NCI-H1092 treated with DMSO at 0.1 percent for 48 hours (cell line): ENCODE data around the gene FPR2.
"Not testable (repeated sequence)": the region's sequence is repeated elsewhere in the genome, so short reads cannot be mapped to it uniquely, and the experiment has no call there.

Source experiments
- DNase-seq: peaks from one replicate; lab custom pipeline; 2025; lab: John Stamatoyannopoulos, UW

Gene FPR2, protein sequence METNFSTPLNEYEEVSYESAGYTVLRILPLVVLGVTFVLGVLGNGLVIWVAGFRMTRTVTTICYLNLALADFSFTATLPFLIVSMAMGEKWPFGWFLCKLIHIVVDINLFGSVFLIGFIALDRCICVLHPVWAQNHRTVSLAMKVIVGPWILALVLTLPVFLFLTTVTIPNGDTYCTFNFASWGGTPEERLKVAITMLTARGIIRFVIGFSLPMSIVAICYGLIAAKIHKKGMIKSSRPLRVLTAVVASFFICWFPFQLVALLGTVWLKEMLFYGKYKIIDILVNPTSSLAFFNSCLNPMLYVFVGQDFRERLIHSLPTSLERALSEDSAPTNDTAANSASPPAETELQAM

DNA sequence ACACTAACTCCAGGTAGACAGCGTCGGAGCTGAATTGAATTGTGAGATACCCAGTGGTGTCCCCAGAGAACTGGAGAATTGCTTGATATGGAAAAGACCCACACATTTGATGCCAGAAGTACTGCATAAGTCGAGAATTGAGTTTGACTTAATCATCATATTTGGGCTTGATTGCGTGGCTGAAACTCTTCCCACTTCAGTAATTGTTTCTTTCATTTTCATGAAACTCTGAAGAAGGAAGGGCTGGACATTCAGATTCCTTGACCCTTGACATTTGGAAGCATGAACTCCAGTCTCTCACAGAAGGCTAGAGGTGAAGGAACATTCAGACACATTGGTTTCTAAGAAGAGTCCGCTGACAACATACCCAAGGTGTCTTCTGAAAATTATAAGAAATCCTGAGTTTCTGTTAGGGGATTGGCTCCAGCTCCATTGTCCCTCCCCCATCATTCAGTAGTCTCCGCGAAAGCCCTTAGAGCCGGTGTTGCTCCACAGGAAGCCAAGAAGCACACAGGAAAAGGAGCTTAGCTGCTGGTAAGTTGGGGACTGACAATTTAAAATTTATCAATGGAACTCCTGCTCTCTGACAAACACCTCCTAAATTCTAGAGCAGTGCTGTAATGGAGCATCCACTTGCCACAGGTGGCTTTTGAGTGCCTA, at the start of gene FPR2:
FPR2 (plus strand) TSS at position 484 of the 660 bp plus-strand sequence. CDS start 7,479 bp downstream, outside the sequence.
- no peak for DNase-seq

DNA sequence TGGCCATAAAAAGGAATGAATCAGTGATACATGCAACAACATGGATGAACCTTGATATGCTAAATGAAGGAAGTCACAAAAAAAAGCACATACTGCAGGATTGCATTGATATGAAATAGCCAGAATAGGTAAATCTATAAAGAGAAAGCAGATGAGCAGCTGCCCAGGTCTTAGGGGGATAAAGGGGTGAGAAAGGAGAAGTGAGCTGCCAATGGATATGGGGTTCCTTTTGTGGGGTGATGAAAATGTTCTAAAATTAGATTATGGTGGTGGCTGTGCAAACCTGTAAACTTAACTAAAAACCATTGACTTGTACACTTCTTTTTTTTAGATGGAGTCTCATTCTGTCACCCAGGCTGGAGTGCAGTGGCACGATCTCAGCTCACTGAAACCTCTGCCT, 49.3 kb upstream of the FPR2 start:
- no peak for DNase-seq

DNA sequence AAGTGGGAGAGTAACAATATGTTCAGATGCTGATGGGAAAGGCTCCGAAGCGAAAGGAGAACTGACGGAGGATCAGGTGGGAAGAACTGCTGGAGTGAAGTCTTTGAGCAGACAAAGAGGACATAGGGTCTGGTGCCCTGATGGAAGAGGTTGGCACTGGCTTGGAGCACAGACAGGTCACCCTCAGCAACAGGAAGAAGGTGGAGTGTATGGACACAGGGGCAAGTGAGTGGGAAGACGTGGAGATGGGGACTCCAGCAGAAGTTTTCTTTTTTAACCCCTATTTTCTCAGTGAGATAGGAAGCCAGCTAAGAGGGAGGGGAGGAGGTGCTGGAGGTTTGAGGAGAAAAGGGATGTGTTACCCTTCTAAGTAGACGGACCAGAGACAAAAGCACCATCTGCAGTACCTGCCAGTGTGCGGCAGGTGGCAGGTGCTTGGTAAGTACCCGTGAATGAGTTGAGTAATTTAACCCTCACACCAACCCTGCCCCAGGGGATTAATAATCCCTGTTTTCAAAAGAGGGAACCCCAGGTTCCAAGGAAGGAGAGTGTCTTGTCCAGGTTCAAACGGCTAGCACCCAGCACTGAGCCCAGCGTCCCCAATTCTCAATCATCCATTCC, 48.4 kb upstream of the FPR2 start:
- DNase-seq, result no peak

DNA sequence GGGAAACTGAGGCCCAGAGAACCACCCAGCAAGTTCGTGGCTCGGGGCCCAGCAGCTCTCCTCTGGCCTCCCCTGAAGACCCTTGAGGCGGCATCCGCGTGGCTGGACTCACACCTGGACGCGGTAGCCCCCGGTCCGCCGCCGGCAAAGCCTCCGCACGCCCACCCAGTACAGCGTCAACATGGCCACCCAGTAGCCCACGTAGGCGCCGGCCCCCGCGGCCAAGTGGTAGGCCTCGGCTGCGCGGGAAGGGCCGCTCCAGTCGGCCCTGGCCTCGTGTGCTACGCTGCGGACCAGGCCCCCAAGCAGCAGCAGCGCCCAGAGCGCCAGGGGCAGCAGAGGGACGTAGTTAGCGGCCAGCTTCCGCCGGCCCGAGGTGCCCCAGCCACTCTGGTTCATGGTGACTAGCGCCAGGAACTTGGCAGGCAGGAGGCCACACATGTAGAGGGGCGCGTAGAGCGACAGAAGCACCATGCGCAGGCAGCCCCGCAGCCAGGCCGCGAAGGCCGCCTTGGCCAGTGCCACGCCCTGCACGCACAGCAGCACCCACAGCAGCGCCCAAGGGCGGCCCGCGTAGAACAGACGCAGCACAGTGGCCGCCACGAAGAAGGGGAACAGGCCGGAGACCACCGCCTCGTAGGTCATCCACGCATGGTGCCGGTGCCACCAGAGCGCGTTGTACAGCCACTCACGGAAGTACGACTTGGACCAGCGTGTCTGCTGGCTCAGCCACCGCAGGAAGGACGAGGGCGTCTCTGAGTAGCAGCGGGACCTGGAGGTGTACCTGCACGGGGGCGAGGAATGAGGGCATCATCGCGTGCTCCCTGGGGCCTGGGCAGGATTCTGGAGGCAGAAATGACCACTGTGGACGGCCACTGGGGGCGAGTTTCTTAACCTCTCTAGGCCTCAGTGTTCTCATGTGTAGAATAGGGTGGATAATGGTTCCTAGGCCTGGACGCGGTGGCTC, 47.4 kb upstream of the FPR2 start:
- no peak for DNase-seq

DNA sequence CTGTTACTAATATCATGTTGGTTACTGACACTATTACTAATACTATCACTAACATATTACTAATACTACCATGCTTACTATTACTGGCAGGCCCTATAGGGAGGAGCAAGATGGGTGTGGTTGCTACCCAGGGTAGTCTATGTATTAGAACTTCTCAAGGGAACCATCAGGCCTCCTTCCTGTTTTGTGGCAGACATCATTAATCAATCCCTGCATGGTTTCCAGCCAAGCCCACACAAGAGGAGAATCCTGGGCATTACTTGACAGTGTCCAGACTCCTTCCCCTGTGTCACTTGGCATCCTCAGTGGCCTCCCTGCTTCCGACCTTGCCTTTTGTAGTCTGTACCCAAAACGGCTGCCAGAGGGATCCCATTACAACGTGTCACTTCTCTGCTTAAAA, 46.1 kb upstream of the FPR2 start:
- DNase-seq, result no peak

DNA sequence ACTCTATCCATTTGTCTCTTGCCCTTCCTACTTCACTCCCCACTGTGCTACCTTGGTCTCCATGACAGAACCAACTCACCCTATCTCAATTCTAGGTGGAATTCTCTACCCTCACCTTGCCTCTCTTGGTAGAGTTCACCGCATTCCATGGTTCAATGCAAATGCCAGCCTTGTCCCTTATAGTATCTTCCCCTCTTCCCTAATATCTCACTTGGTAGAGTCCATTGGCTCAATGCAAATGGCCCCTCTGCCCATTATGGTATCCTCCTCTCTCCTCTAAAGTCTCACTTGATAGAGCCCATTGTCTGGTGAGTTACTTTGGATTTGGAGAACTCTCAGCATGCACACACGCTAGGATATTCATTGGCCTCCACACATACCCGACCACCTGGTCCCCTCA, 45.1 kb upstream of the FPR2 start:
- no peak for DNase-seq

DNA sequence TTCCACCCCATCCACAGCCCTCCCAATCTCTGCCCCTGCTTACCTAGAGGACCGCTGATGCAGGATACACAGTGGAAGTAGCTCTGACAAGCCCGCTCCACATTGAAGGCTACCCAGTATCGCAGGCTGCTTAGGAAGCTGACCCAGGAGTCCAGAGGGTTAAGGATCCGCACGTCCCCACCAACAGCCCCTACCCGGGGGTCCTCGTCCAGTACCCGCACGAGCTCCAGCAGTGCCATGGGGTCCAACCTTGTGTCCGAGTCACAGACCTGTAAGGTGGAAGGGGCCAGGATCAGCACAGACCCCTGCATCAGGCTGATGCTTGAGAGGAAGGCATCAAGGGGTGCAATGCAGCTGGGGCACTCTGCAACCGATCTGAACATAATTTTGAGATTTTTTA, 44.1 kb upstream of the FPR2 start:
- no peak for DNase-seq

DNA sequence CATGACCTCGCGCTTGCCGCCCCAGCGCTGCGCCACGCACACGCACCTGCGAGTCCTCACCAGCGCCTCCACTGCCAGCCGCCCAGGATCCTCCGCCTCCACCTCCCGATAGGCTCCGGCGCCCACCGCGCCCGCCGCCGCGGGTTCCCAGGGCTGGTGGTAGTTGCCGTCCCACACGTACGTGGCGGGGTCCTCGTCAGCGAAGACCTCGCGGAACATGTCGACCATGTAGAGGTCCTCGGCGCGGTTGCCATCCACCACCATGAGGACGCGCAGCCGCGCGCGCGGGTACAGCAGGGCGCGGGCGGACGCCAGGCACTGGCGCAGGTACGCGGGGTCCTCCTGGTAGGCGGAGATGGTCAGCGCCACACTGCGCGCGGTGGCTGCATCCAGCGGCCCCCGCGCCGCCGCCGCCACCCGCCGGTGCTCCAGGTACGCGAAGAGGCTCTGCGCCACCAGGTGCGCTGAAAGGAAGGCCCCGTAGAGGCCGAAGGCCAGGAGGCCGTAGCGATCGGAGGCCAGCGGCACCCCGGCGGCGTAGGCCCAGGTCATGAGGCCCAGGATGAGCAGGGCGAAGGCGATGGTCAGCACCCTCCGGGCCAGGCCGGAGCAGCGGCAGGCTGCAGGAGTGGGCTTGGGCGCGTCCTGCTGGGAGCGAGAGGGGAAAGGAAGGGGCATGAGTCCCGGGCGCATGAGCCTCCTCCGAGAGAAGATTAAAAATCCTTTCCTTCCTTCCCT, 41.6 kb upstream of the FPR2 start:
- no peak for DNase-seq

DNA sequence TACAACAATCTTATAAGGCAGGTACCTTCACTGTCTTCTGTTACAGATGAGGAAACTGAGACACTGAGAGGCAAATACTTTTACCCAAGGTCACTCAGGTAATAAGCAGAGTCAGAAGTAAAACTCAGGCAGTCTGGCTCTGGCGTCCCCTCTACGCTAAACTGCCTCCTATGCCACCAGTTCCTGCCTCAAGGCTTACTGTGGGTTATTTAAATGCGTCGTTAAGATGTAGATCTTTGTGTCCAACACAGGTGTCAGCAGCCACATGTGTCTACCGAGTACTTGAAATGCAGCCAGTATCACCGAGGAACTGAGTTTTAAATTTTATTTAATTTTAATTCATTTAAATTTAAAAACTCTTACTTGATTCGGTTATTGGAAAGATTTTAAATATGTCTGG, 39.1 kb upstream of the FPR2 start:
- no peak for DNase-seq

DNA sequence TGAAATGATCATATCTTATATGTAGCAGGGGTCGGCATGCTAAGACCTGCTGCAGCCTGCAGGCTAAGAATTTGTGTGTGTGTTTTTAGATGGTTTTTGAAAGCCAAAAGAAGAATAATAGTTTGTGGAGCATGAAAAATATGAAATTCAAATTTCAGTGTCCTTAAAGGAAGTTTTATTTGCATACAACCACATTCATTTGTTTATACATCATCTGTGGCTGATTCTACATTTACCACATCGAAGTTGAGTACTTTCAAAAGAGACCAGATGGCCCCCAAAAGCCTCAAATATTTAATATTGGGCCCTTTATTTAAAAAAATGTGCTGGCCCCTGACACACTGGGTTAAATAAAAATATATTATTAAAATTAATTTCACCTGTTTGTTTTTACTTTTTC, 38.5 kb upstream of the FPR2 start:
- DNase-seq, result no peak

DNA sequence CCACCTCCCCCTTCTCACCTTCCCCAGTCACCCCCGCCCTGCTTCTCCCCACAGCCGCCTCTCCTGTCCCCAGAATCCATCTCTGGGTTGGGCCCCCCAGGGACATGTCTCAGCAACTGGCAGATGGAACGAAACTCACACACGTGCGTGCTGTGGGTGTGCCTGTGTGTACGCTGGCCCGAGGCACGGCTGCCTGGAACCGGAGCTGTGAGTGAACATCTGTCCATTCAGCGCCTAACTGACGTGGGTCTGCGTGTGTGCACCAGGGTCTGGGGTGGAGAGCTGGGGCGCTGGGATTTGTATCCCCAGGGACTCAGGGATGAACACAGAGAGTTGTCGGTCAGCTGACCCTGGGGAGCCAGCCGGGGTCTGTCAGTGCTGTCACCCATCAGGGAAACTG, 36.4 kb upstream of the FPR2 start:
- no peak for DNase-seq

DNA sequence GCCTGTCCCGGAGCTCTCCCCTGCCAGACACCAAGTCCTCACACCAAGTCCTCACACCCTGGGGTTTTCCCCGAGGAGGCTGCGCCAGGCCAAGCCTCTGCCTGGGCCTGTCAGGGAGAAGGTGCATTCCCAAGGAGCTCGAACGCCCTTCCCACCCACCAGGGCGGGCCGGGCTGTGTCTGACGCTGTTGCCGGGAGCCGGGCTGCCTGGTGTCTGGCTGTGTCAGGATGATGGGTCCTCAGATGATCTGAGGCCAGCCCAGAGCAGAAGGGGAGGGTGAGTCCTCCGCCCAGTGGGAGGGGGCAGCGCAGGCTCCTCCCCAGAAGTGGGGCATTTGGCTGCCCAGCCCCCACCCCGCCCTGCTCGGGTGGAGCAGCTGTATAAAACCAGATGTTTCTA, 34.9 kb upstream of the FPR2 start:
- no peak for DNase-seq

DNA sequence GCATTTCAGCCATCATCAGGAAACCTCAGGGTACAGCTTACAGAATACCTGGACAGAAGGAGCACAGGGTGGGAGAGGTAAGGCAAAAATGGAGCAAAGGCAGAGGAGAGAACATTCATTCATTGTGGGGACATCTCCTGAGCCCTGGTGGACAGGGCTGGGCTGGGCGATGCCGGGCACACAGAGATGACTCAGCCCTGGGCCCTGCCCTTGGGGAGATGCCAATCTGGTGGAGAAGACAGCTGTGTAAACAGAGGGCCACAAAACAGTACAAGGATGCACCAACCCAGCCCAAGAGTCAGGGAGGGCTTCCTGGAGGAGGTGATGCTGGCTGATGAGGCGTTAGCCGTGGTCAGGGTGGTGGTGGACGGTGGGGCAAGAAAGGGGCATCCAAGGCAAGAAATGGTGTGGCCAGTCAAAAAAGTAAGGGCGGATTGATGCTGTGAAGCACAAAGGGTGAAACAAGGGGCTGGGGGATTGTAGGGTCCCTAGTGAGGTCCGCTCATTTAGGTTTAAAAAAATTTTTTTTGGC, 33.6 kb upstream of the FPR2 start:
- no peak for DNase-seq

DNA sequence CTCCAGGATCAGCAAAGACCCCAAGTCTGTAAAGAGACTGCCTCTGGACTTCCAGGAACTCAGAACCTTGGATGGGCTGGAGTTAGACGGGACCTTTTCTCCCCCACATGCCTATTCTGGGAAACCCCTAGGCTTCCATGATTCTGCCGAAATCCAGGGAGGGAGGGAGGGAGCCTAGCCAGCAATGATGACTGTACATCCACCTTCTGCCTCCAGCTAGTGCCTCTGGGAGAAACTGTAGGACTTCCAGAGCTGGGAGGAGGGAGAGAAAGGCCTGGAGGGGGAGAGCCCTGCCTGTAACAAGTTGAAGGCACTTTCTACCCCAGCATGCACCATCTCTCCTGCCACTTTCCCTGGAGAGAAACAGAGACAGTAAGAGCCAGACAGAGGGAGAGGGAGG, 31.2 kb upstream of the FPR2 start:
- no peak for DNase-seq

DNA sequence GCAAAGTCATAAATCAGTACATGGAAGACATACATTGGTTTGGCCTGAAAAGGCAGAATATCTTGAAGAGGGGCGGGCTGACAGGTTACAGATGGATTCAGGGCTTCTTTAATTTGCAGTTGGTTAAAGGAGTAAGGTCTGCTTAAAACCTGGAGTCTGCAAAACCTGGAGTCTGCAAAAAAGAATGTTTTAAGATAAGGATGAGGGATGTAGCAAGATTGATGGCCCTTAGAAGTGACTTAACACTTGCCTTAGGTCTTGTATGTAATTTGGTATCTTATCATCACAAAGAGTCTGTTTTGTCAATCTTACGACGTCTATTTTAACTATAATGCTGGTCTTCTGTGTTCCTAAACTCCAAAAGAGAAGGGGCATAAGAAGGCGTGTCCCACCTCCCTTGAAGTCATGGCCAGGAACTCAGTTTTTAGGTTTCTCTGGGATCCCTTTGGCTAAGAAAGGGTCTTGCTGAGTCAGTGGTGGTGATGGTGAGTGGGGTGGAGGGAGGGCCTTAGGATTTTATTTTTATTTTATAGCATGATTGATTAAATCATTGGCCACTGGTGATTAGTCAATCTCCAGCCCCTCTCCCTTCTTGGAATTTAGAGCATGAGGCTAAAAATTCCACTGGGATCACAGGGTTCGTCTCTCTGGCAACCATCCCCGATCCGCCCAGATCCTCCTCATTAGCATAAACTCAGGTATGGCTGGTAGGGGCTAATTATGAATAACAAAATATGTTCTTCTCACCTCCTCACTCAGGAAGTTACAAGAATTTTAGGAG, 27.0 kb upstream of the FPR2 start:
- DNase-seq, result no peak

DNA sequence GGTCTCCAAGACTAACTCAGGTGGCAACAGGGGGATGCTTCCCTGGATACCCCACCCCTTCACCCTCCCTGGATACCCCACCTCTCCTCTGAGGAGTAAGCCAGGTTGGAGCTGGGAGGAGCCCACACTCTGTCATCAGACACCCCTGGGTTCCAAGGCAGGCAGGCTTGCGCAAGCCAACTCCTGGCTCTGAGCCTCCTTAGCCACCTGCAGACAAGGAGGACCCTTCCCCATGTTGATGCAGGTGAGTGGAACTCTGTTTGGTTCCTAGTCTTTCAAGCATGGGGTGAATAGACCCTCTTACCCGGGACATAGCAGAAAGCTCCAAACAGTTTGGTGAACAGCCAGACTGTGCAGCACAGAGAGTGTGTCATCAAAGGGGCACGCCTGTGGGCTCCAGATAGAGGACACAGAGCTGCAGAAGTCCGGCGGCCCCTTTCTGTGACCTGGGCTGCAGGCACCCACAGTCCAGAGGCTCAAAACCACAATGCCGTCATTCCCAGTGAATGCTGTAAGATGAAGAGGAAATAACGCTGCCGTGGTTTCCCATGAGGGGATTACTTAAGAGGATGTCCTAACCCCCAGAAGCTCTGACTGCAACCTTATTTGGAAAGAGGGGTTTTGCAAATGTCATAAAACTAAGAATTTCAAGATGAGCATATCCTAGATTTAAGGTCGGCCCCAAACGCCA, 25.1 kb upstream of the FPR2 start:
- no peak for DNase-seq

DNA sequence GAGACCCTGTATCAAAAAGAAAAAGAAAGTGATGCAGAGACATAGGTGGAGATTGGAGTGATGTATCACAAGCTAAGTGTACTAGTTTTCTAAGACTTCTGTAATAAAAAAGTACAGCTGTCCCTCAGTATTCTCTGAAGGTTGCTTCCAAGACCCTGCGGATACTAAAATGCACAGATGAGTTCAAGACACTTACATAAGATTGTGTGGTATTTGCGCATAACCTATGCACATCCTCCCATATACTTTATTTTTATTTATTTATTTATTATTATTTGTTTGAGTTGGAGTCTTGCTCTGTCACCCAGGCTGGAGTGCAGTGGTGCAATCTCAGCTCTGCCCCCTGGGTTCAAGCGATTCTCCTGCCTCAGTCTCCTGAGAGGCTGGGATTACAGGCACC, 23.6 kb upstream of the FPR2 start:
- DNase-seq, result no peak

DNA sequence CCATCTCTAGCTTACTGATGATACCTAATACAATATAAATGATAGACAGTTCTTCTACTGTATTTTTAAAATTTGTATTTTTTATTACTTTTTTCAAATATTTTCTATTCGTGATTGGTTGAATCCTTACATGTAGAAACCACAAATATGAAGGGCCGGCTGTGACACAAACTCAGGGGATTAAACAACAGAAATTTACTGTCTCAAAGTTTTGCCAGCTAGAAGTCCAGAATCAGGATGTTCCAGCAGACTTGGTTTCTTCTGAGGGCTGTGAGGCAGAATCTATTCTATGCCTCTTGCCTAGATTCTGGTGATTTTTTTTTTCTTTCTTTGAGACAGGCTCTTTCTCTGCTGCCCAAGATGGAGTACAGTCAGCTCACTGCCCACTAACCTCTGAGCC, 23.1 kb upstream of the FPR2 start:
- no peak for DNase-seq

DNA sequence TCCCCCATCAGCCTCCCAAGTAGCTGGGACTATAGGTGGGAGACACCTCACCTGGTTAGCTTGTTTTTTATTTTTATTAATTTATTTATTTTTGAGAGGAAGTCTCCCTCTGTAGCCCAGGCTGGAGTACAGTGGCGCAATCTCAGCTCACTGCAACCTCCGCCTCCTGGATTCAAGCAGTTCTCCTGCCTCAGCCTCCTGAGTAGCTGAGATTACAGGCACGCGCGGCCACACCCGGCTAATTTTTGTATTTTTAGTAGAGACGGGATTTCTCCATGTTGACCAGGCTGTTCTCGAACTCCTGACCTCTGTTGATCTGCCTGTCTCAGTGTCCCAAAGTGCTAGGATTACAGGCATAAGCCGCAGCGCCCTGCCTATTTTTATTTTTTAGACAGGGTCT, 22.5 kb upstream of the FPR2 start:
- DNase-seq, result not testable (repeated sequence)
